ENCODE results near the gene GPR42.

GRCh38 chr19:35381926-35382325, 11.1 kb downstream of the GPR42 start:
- TF ChIP-seq CTCF (IDR thresholded peaks at IDR 0.05 in 8 of 11, conservative IDR thresholded peaks at IDR 0.05 in 3 of 11) (no peak), POLR2A (IDR thresholded peaks at IDR 0.05) (no peak)

Measured in spleen (tissue), 7 donors.